ENCODE measurements around the gene LRRC56.
"Not testable (repeated sequence)": the region's sequence is repeated elsewhere in the genome, so short reads cannot be mapped to it uniquely, and the experiment has no call there.

LRRC56 gene

GRCh38 chr11:502288-503178 lies 34.8 kb upstream of the LRRC56 start:
- DNase-seq = no peak

GRCh38 chr11:503179-503981 lies 33.9 kb upstream of the LRRC56 start:
- peak; percentile 38 for DNase-seq

- DNase-seq = no peak
These were observed 33.0 kb upstream of the LRRC56 start for GRCh38 chr11:504053-504993.

- DNase-seq = peak; percentile 34
These were observed 32.4 kb upstream of the LRRC56 start for GRCh38 chr11:504994-505344.

GRCh38 chr11:506238-506994 lies 30.9 kb upstream of the LRRC56 start:
- DNase-seq = peak; percentile 97

- DNase-seq = peak; percentile 95
These were observed 30.2 kb upstream of the LRRC56 start, which contains the start of gene RNH1 for GRCh38 chr11:506995-507726. TSS of gene RNH1 (minus strand) at chr11:507242. CDS start at chr11:502162, 5,080 bp downstream.

- no peak for DNase-seq
These were observed 29.4 kb upstream of the LRRC56 start for GRCh38 chr11:507727-508515.

- no peak for DNase-seq
These were observed 28.4 kb upstream of the LRRC56 start for GRCh38 chr11:508956-509355.

GRCh38 chr11:512761-513595 lies 24.3 kb upstream of the LRRC56 start:
- DNase-seq = no peak

GRCh38 chr11:514606-515005 lies 22.7 kb upstream of the LRRC56 start:
- DNase-seq = no peak

- DNase-seq = no peak
These were observed 22.2 kb upstream of the LRRC56 start for GRCh38 chr11:515131-515530.

- no peak for DNase-seq
These were observed 20.9 kb upstream of the LRRC56 start for GRCh38 chr11:516400-516799.

- DNase-seq = not testable (repeated sequence)
These were observed 20.2 kb upstream of the LRRC56 start for GRCh38 chr11:516918-517685.

GRCh38 chr11:518463-519202 lies 18.7 kb upstream of the LRRC56 start:
- DNase-seq = peak; percentile 90

GRCh38 chr11:520428-521176 lies 16.7 kb upstream of the LRRC56 start:
- DNase-seq = no peak

GRCh38 chr11:521177-521688 lies 16.1 kb upstream of the LRRC56 start:
- no peak for DNase-seq

GRCh38 chr11:526192-526591 lies 11.1 kb upstream of the LRRC56 start:
- DNase-seq = no peak
